NCI-H748 treated with DMSO at 0.1 percent for 48 hours (cell line): ENCODE results near the gene CUBN.

Experiments used
- DNase-seq: peaks from one replicate; lab custom pipeline; 2025; lab: John Stamatoyannopoulos, UW

Gene CUBN

DNA sequence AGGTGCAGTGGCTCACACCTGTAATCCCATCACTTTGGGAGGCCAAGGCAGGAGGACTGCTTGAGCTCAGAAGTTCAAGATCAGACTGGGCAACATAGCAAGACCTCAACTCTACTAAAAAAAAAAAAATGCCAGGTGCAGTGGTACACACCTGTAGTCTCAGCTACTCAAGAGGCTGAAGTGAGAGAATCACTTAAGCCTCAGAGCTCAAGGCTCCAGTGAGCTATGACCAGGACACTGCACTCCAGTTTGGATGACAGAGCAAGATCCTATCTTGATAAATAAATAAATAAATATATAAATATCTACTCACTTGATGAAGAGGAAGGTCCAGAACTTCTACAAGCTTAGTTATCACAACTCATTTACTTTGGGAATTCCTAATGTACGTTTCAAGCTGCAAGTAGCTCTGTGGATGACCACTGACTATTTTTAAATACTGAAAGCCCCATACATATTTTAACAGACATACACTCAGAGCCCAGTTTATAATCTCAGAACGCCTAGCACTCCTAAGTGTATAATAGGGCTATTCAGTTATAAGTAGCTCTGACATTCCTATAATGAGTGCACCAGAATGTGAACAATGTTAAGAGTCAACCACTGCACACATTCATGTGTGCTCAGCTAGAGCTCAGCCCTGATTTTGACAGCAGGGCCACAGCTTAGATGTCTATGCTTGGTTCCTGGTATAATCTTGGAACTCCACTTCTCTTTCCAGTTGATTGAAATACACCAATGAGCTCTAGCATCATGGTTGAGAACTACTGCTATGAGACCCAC, 119.1 kb downstream of the CUBN start:
- DNase-seq, result no peak

DNA sequence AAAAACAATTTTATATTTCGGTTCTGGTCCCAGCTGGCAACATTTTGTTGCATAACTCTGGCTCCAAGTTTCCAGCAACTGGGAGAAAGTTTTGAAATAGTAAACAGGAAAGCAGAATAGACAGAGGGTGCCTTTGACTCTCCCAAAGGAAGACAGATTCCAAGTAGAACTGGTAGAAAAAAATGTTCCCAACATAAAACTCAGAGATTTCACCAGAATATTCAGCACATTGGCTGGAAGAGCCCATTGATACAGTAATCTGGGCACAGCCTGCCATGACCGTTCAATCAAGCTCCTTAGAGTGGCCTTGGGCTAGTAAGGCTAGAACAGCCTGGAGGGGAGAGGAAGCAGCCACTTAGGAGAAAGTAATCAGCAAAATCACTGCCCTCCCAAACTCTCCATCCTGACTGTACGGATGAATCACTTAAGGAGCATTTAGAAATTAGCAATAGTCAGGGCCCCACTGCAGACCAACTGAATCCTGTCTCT, 120.4 kb downstream of the CUBN start:
- DNase-seq, result no peak

DNA sequence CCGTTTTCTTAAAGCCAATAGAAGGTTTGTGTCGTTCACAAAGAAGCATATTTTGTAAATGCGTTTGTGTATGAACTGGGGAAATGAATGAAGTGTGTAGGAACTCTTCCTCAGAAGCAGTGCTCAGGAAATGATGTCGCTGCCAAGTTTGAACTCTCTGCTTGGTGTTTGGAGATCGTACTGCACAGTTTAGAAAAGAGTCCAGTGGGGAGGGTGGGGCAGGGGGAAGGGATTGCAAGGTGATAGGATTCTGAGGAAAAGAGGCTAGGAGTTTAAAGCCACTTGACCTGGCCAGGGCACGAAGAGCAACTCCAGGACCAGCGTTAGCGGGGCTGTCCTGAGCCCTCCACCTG, 122.2 kb downstream of the CUBN start:
- no peak for DNase-seq

GRCh38 chr10:17006631-17007417, 122.8 kb downstream of the CUBN start:
- DNase-seq, result no peak

DNA sequence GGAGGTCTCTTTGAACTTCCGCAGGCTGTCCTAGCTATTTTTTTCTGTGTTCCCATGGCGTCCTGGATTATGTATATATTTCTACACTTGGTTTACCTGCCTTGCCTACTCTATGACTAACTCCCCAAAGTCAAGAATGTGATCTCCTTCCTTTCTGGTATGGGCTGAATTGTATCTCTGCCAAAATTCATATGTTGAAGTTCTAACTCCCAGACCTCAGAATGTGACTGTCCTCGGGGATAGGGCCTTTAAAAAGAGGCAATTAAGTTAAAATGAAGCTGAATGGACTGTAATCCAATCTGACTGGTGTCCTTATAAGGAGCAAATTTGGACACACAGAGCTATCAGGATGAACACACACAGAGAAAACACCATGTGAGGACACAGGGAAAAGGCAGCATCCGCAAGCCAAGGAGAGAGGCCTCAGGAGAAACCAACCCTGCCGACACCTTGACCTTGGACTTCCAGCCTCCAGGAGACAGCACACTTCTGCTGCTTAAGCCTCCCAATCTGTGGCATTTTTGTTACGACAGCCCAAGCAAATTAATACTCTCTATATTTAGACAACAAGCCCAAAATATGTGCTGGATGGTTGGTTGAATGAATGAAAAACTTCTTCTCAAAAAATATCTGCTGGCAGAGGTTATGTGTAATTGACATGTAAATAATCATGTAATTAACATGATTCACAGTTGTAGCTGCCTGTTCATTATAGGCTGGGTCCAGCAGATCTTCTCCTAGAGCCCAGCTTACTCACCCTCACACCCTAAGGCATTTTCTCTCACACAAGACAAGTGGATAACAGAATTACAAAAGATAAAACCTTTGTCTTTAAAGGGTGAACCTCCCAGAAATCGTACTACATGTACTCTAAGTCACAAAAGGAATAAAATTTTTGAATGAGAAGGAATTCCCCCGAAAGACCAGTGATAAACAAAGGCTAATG, 123.7 kb downstream of the CUBN start:
- DNase-seq, result no peak

DNA sequence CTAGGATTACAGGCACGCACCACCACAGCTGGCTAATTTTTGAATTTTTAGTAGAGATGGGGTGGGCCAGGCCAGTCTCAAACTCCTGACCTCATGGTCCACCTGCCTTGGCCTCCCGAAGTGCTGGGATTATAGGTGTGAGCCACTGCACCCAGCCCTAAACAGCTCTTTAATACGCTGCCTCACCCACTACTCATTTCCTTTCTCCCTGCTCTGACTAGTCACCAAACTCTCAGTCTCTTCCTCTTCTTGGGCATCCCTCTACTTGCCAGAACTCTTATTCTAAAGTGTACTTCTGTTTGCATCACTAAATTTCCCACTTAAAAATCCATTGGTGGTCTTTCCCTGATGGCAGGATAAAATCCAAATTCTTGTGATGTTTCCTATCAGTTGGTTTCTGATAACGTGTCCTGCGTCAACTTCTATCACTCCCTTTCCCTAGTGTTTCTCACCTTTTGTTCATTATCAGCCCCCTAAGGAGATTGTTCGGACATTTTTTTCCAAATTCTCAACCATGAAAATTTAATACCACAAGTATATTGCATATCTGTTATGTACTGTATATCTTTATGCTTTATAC, 124.7 kb downstream of the CUBN start:
- no peak for DNase-seq

GRCh38 chr10:17003651-17004286, 125.8 kb downstream of the CUBN start:
- DNase-seq, result no peak

DNA sequence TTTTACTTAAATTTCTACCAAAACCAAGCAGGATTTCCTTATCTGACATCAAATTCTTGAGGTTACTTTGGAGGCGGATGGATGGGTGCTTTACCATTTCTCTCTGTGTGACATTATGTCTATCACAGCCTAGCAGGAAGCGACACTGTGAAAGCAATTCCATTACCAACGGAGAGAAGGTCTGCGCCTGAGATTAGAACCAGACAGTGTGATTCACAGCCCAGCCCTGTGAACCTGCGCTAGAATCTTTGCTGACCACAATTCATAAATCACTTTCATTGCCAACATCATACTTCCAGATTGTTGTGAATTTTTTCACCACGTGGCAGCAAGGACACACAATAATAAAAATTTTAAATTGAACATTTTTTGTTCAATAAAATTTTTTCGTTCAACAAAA, 126.5 kb downstream of the CUBN start:
- DNase-seq, result no peak

DNA sequence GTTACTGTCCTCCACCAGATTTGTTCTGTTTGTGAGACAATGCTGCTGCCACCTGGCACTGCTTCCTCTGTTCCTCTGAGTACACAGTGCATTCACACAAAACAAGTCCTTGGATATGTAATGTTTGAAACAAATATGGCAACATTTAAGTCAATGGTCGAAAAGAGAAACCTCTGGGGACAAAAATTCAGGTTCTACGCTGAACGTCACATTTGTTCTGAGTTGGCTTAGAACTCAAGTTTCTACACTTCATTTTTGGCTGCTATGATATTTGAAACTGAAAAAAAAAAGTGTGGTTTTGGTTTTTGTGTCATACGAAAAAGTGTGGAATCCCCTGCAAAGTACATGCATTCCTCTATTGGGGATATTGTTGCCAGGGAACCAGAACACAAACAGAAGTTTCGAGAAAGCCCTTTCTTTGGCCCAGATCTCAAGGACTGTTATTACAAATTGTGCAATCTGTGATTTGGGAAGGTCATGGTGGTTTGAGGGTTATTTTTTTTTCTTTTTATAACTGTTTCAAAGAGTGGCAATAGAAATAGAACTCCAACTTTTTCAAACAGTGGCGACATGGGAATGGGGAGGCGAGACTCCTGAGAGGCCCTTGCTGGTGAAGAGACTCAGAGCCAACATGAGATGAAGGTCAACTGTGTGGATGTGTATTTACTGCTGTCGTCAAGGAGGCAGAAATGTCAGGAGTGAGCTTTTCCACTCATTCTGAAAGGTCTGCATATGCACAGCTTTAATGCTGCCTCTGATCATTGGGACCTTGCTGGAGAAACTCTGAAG, 127.5 kb downstream of the CUBN start:
- DNase-seq, result no peak

DNA sequence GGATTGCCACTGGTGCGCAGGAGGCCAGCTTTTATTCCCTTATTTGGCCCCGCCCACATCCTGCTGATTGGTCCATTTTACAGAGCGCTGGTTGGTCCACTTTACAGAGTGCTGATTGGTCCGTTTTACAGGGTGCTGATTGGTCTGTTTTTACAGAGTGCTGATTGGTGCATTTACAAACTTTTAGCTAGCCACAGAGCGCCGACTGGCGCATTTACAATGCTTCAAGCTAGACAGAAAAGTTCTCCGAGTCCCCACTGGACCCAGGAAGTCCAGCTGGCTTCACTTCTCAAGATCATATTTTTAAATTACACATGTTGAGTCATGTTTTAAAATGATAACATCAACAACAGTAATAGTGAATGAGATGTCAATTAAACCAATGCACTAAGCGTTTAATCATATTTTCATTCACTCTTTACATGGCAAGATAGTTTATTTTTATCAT, 128.3 kb downstream of the CUBN start:
- no peak for DNase-seq

DNA sequence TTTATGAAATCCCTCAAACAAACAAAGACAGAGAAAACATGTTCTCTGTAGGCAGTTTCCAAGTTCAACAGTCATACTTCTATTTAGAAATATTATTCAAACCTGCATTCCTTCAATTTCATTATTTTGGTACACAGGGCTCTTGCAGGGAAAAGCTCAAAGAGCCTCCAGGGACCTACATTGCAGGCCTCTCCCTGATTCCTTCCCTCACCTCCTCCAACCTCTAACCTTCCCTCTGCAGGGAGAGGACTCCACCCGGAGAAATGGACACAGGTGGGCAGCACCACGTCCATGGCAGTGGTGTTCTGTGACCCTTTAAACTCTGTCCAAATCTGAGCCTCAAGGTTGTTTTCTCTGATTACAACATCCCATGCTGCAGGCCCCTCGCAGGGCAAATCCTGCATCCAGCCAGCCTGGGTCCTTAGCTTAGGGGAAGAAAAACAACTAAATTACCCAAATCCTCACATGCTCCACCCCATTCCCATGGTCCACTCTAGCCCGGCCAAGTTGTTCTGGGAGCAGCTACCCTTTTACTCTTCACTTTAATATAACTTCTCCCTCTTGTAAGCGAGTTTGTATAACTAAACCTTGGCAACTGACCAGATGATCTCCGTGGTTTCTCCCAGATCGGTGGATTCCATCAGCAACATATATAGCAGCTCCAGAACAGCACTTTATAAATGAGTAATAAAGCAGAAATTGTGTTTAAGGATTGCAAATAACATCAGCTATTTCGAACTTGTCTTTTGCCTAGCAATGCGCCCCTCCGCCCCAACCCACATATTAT, 129.8 kb downstream of the CUBN start:
- DNase-seq, result no peak

DNA sequence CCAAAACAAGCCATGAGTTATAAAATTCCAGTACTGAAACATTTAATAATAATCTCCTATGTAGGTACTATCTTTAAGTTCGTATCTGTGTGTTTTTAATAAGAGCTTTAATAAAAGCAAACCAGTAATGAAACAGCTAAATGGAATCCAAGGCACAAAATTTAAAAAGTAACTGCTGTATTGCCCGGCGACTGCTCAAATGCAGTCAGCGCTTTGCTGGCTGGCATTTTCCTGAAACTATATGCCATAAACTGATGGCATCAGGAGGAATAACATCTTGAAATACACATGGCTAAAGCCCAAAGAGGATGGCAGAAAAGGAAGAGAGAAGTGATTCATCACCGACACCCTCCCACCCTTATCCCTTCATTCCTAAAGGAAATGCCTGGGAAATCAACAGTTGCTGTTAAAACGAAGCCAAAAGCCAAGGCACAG, 133.1 kb downstream of the CUBN start:
- DNase-seq, result no peak

- peak; percentile 7 for DNase-seq
These were observed 133.6 kb downstream of the CUBN start for GRCh38 chr10:16995867-16996529.

GRCh38 chr10:16993186-16993585, 136.4 kb downstream of the CUBN start:
- no peak for DNase-seq

- DNase-seq, result no peak
These were observed 136.9 kb downstream of the CUBN start for GRCh38 chr10:16992611-16993119.

- DNase-seq, result no peak
These were observed 138.6 kb downstream of the CUBN start for GRCh38 chr10:16991011-16991410.

DNA sequence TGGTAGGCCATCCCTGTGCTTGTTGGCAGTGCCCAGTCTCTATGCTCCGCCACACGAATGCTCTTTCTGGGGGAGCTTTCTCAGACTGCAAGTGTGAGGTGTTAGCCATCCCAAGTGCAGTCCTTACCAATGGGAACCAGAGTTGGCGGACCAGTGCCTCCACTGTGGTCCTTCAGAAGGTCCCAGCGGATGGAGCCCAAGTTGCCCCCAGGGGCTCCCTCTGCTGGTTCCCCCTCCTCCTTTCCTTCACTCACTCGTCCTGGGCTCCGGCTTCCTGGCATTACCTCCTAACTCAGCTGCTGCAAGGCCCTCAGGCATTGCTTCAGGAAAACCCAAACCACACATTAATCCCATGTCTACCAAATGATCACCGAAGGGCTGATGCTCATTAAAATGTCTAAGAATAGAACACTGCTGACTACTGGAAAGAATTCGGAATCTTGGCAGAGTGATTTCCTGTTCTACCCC, 139.8 kb downstream of the CUBN start:
- no peak for DNase-seq

DNA sequence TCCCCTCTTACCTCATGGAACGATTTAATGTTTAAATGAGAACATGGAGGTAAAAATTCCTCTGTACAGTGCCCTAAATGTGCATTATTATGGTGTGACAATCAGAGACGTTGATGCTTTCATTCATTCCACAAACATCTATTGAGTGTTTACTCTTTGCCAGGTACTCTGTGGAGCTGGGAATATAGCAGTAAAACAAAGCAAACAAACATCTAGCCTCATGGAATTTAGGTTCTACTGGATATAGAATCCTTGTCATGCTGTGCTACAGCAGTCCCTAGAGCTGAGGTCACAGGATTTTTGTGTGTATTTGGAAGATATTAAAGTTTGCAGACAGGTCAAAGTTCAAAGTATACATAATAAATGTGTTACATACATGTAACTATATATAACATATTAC, 140.7 kb downstream of the CUBN start:
- DNase-seq, result no peak
